GM12891 (cell line): ENCODE data around the gene DPM2.
A peak's percentile ranks its signal among the peaks of the same experiment; 100 is the strongest.

Source experiments
- PAX5 ChIP-seq: IDR thresholded peaks from 2 replicates; pipeline ENCODE4 v1.6.1; 2011; ENCODE audit warnings: low read length, moderate library complexity, mild to moderate bottlenecking; ENCODE audit not compliant: insufficient read depth, severe bottlenecking
- POLR2A ChIP-seq: IDR thresholded peaks from 2 replicates; pipeline ENCODE4 v1.6.1; 2011; ENCODE audit warnings: low read depth, low read length, control low read depth
- POLR2AphosphoS5 ChIP-seq: IDR thresholded peaks from 2 replicates; pipeline ENCODE4 v1.6.1; 2011; ENCODE audit warnings: low read depth, low read length, control low read depth
- POU2F2 ChIP-seq: IDR thresholded peaks from 2 replicates; pipeline ENCODE4 v1.6.1; 2011; ENCODE audit warnings: low read depth, mild to moderate bottlenecking, control low read depth, low read length, moderate library complexity
- SPI1 ChIP-seq: IDR thresholded peaks from 2 replicates; pipeline ENCODE4 v1.6.1; 2011; ENCODE audit warnings: low read depth, low read length, control low read depth
- TAF1 ChIP-seq: IDR thresholded peaks from 2 replicates; pipeline ENCODE4 v1.6.1; 2011; ENCODE audit warnings: low read depth, low read length, control low read depth

- TF ChIP-seq PAX5, result no peak
- 0 out of 2 replicates have a peak, but pooled peaks have one; percentile 20 for TF ChIP-seq POLR2AphosphoS5
- no peak for TF ChIP-seq POLR2A
- TF ChIP-seq TAF1, result no peak
- TF ChIP-seq SPI1, result no peak
- peak; percentile 96 for TF ChIP-seq POU2F2
These were observed 41.8 kb upstream of the DPM2 start for GRCh38 chr9:127979333-127980059.
